Keratinocyte (primary cell): ENCODE data around the gene LYRM2. TPM values are rescaled to one million over a fixed set of nuclear protein-coding genes. Genes with fewer than 3 reads are reported as not detected.

Experiments
- DNase-seq: peaks from one replicate; pipeline ENCODE4 v3.0.0-alpha.2; 2011; ENCODE audit warnings: low read depth, missing footprints, low spot score
- FAIRE-seq: peaks from 2 replicates; lab custom pipeline; 2011; peaks lifted over from hg19 to GRCh38; lab: Jason Lieb, UNC
- H2AFZ ChIP-seq: 2 replicates; pipeline ENCODE4 v1.6.0; 2012; ENCODE audit warnings: low read length, control low read depth, inconsistent platforms; ENCODE audit not compliant: control insufficient read depth
- H3K27ac ChIP-seq: 2 replicates; pipeline ENCODE4 v1.5.1; 2011; ENCODE audit warnings: low read length; ENCODE audit not compliant: control insufficient read depth, insufficient read depth
- H3K27me3 ChIP-seq: 3 replicates; pipeline ENCODE4 v1.6.0; 2011; ENCODE audit warnings: low read length; ENCODE audit not compliant: control insufficient read depth, insufficient read depth; ENCODE audit errors: extremely low read depth
- H3K36me3 ChIP-seq, 2 experiments: 2 replicates in 1 of 2; 3 replicates in 1 of 2; pipeline ENCODE4 v1.5.1; 2011; ENCODE audit warnings: low read length in 2 of 2, mild to moderate bottlenecking in 1 of 2; ENCODE audit not compliant: control insufficient read depth in 2 of 2, insufficient read depth in 2 of 2; ENCODE audit errors: extremely low read depth in 1 of 2
- H3K4me1 ChIP-seq: 3 replicates; pipeline ENCODE4 v1.5.1; 2011; ENCODE audit warnings: low read length; ENCODE audit not compliant: control insufficient read depth, insufficient read depth; ENCODE audit errors: extremely low read depth
- H3K4me2 ChIP-seq: 3 replicates; pipeline ENCODE4 v1.6.0; 2011; ENCODE audit warnings: low read depth, low read length; ENCODE audit not compliant: control insufficient read depth, insufficient read depth; ENCODE audit errors: extremely low read depth
- H3K4me3 ChIP-seq, 3 experiments: fragments of 200-600 bp in 1 of 3; sonication (generic) in 1 of 3; 2 replicates in 2 of 3; 3 replicates in 1 of 3; pipeline ENCODE4 v1.5.1; 2011 to 2016; ENCODE audit warnings: low read length in 3 of 3, mild to moderate bottlenecking in 3 of 3, control low read depth in 2 of 3, inconsistent platforms in 1 of 3, low read depth in 1 of 3, mixed read lengths in 1 of 3, mixed run types in 1 of 3, moderate library complexity in 1 of 3; ENCODE audit not compliant: control insufficient read depth in 2 of 3, insufficient read depth in 2 of 3; ENCODE audit errors: extremely low read depth in 1 of 3
- H3K79me2 ChIP-seq: 2 replicates; pipeline ENCODE4 v1.6.0; 2012; ENCODE audit warnings: low read length; ENCODE audit not compliant: control insufficient read depth, insufficient read depth
- H3K9ac ChIP-seq: 3 replicates; pipeline ENCODE4 v1.6.0; 2011; ENCODE audit warnings: low read length; ENCODE audit not compliant: control insufficient read depth, insufficient read depth; ENCODE audit errors: extremely low read depth
- H3K9me1 ChIP-seq: 3 replicates; pipeline ENCODE4 v1.6.0; 2011; ENCODE audit warnings: low read length; ENCODE audit not compliant: control insufficient read depth, insufficient read depth; ENCODE audit errors: extremely low read depth
- H3K9me3 ChIP-seq: 2 replicates; pipeline ENCODE4 v1.5.1; 2012; ENCODE audit warnings: low read depth, low read length; ENCODE audit not compliant: control insufficient read depth
- H4K20me1 ChIP-seq: 3 replicates; pipeline ENCODE4 v1.6.0; 2011; ENCODE audit warnings: low read length; ENCODE audit not compliant: control insufficient read depth, insufficient read depth; ENCODE audit errors: extremely low read depth
- CTCF ChIP-seq, 3 experiments: IDR thresholded peaks in 1 of 3; conservative IDR thresholded peaks in 1 of 3; optimal IDR thresholded peaks in 1 of 3; 2 replicates in 2 of 3; 3 replicates in 1 of 3; pipeline versions ENCODE3 to v1.5.1; 2011; ENCODE audit warnings: low read length in 3 of 3, mild to moderate bottlenecking in 3 of 3, moderate library complexity in 2 of 3, control low read depth in 1 of 3, inconsistent platforms in 1 of 3; ENCODE audit not compliant: insufficient read depth in 2 of 3; ENCODE audit errors: extremely low read depth in 1 of 3
- EZH2 ChIP-seq: IDR thresholded peaks from one replicate; pipeline ENCODE4 v1.6.1; 2012; ENCODE audit warnings: inconsistent platforms, mild to moderate bottlenecking, low read length, moderate library complexity
- dilution Hi-C: fragments of 300-500 bp; cut with MboI; formaldehyde crosslinking; loops from one replicate; pipeline ENCODE4 v1.7.0; 2020; ENCODE audit warnings: low sequenced_read_pairs; ENCODE audit not compliant: extremely low pct_ligation_motif_present
- polyA plus RNA-seq, 5 experiments: library from polyadenylated mRNA; depleted of rRNA in 3 of 5; stranded (reverse) in 3 of 5; stranded (forward) in 1 of 5; unstranded in 1 of 5; fragments of >200 nt; gene quantifications; 1 replicate in 1 of 5; 2 replicates in 3 of 5; 3 replicates in 1 of 5; pipeline versions ENCODE4 v1.2.1 to v1.2.3, GENCODE V29; 2011 to 2012; ENCODE audit warnings: missing spikeins in 2 of 5, low read depth in 1 of 5, low replicate concordance in 1 of 5

LYRM2 gene
- polyA plus RNA-seq, 1 donor (not counting 4 experiments of a cell fraction or from before 2014, with no cell fraction given) = 43.0 TPM

GRCh38 chr6:89612121-89612520, 26.4 kb downstream of the LYRM2 start:
- H4K20me1 ChIP-seq = no peaks in the 10 kb centered on the region
- peak overlapping the region; percentile 29 for H2AFZ ChIP-seq
- dilution Hi-C loops = no loop called here
- no peaks in the 10 kb centered on the region for H3K36me3 ChIP-seq
- no peak overlapping the region for H3K9ac ChIP-seq
- no peak overlapping the region for H3K27ac ChIP-seq
- no peaks in the 10 kb centered on the region for H3K9me1 ChIP-seq
- peak; percentile 23 for FAIRE-seq
- peaks cover 8% of the 10 kb centered on the region for H3K4me1 ChIP-seq
- TF ChIP-seq EZH2 = no peak
- peak; percentile 22 to 36 (median 35) for TF ChIP-seq CTCF (optimal IDR thresholded peaks at IDR 0.05 in 1 of 3, IDR thresholded peaks at IDR 0.05 in 1 of 3, conservative IDR thresholded peaks at IDR 0.05 in 1 of 3; ENCODE audit: extremely low read depth in 1 of 3, insufficient read depth in 2 of 3, low read length in 3 of 3)
- H3K79me2 ChIP-seq = no peaks in the 10 kb centered on the region
- no peak for DNase-seq
- no peak overlapping the region for H3K4me3 ChIP-seq
- no peaks in the 10 kb centered on the region for H3K27me3 ChIP-seq
- no peaks in the 10 kb centered on the region for H3K9me3 ChIP-seq
- peak overlapping the region; percentile 35 for H3K4me2 ChIP-seq

- Histone ChIP-seq H2AFZ (peak overlapping the region; percentile 29), H3K4me3 (no peak overlapping the region), H3K27ac (no peak overlapping the region), H3K4me1 (peaks cover 8% of the 10 kb centered on the region), H3K9ac (no peak overlapping the region), H3K36me3 (no peaks in the 10 kb centered on the region), H3K4me2 (peak overlapping the region; percentile 35), H4K20me1 (no peaks in the 10 kb centered on the region), H3K27me3 (no peaks in the 10 kb centered on the region), H3K9me1 (no peaks in the 10 kb centered on the region), H3K79me2 (no peaks in the 10 kb centered on the region), H3K9me3 (no peaks in the 10 kb centered on the region)
- FAIRE-seq (no peak), DNase-seq (no peak)
- no peak for TF ChIP-seq CTCF (optimal IDR thresholded peaks at IDR 0.05 in 1 of 3, IDR thresholded peaks at IDR 0.05 in 1 of 3, conservative IDR thresholded peaks at IDR 0.05 in 1 of 3; ENCODE audit: extremely low read depth in 1 of 3, insufficient read depth in 2 of 3, low read length in 3 of 3)
- TF ChIP-seq EZH2 = no peak
- dilution Hi-C loops = no loop called here
Observed at GRCh38 chr6:89611666-89612065, 26.9 kb downstream of the LYRM2 start.
